Endothelial cell of umbilical vein (primary cell): ENCODE results near the gene TRMO. TPM values are rescaled to one million over a fixed set of nuclear protein-coding genes. Genes with fewer than 3 reads are reported as not detected.

ENCODE experiments used
- Bru-seq: library from RNA; stranded (reverse); fragments of 400-500 nt; gene quantifications from one replicate; lab custom pipeline; 2021; lab: Mats Ljungman, UMichigan
- BruChase-seq, 2 experiments: library from RNA; stranded (reverse); fragments of 400-500 nt; gene quantifications; one replicate each; lab custom pipeline; 2021; lab: Mats Ljungman, UMichigan
- BruUV-seq: library from RNA; stranded (reverse); fragments of 400-500 nt; replicated peaks from 2 replicates; lab custom pipeline; 2021; lab: Mats Ljungman, UMichigan
- CTCF ChIA-PET: fragments of 300-600, 350-600 bp; sonication (Branson Sonifier 250); formaldehyde crosslinking; loops from one replicate; lab custom pipeline; 2021; ENCODE audit warnings: antibody characterized with exemption, inconsistent platforms; lab: Charles Lee
- POLR2A ChIA-PET: fragments of 300-600, 350-600 bp; sonication (Branson Sonifier 250); formaldehyde crosslinking; loops from one replicate; lab custom pipeline; 2021; ENCODE audit warnings: antibody characterized with exemption, inconsistent platforms; lab: Charles Lee
- DNase-seq: peaks from one replicate; pipeline ENCODE4 v3.0.0-alpha.2; 2011; ENCODE audit warnings: low read depth, low spot score
- FAIRE-seq: peaks from 2 replicates; lab custom pipeline; 2011; peaks lifted over from hg19 to GRCh38; lab: Jason Lieb, UNC
- H2AFZ ChIP-seq: 2 replicates; pipeline ENCODE4 v1.6.0; 2012; ENCODE audit warnings: low read depth, low read length, control low read depth, inconsistent platforms
- H3K27ac ChIP-seq: 2 replicates; pipeline ENCODE4 v1.5.1; 2011; ENCODE audit warnings: low read depth, mild to moderate bottlenecking, control low read depth, low read length, moderate library complexity; ENCODE audit not compliant: insufficient read depth
- H3K27me3 ChIP-seq, 2 experiments: 2 replicates each; pipeline versions ENCODE4 v1.6.0 to v1.6.1; 2011; ENCODE audit warnings: low read length in 2 of 2, mixed read lengths in 1 of 2; ENCODE audit not compliant: control insufficient read depth in 2 of 2, insufficient read depth in 2 of 2
- H3K36me3 ChIP-seq, 2 experiments: 2 replicates in 1 of 2; 3 replicates in 1 of 2; pipeline ENCODE4 v1.5.1; 2011; ENCODE audit warnings: low read length in 2 of 2, mild to moderate bottlenecking in 1 of 2, moderate library complexity in 1 of 2; ENCODE audit not compliant: control insufficient read depth in 2 of 2, insufficient read depth in 2 of 2; ENCODE audit errors: extremely low read depth in 1 of 2
- H3K4me1 ChIP-seq: 3 replicates; pipeline ENCODE4 v1.5.1; 2011; ENCODE audit warnings: mild to moderate bottlenecking, low read length; ENCODE audit not compliant: control insufficient read depth, insufficient read depth; ENCODE audit errors: extremely low read depth
- H3K4me2 ChIP-seq: 2 replicates; pipeline ENCODE4 v1.6.1; 2011; ENCODE audit warnings: low read length, control low read depth, mixed read lengths; ENCODE audit not compliant: insufficient read depth
- H3K4me3 ChIP-seq, 3 experiments: fragments of 200-600 bp in 1 of 3; sonication (generic), shearing (Covaris generic) in 1 of 3; replicated peaks in 1 of 3; 2 replicates each; pipeline ENCODE4 v1.5.1; 2011 to 2016; ENCODE audit warnings: control low read depth in 3 of 3, low read length in 3 of 3, mild to moderate bottlenecking in 2 of 3, inconsistent platforms in 1 of 3, low read depth in 1 of 3, moderate library complexity in 1 of 3; ENCODE audit not compliant: insufficient read depth in 1 of 3
- H3K79me2 ChIP-seq: 2 replicates; pipeline ENCODE4 v1.6.0; 2012; ENCODE audit warnings: low read length, inconsistent platforms; ENCODE audit not compliant: control insufficient read depth, insufficient read depth
- H3K9ac ChIP-seq: replicated peaks from 2 replicates; pipeline ENCODE3; 2011; ENCODE audit warnings: low read length, control low read depth; ENCODE audit not compliant: insufficient read depth; ENCODE audit errors: extremely low read depth
- H3K9me1 ChIP-seq: replicated peaks from 3 replicates; pipeline ENCODE4 v1.6.0; 2011; ENCODE audit warnings: mild to moderate bottlenecking, low read length; ENCODE audit not compliant: control insufficient read depth, insufficient read depth; ENCODE audit errors: extremely low read depth
- H3K9me3 ChIP-seq: replicated peaks from 2 replicates; pipeline ENCODE4 v1.5.1; 2012; ENCODE audit warnings: low read length, inconsistent platforms; ENCODE audit not compliant: control insufficient read depth, insufficient read depth
- H4K20me1 ChIP-seq: replicated peaks from 2 replicates; pipeline ENCODE3; 2011; ENCODE audit warnings: mild to moderate bottlenecking, low read length; ENCODE audit not compliant: control insufficient read depth, insufficient read depth; ENCODE audit errors: extremely low read depth
- CTCF ChIP-seq, 2 donors: IDR thresholded peaks; 1 replicate in 1 of 2; 2 replicates in 1 of 2; pipeline ENCODE4 v1.5.1; 2011; ENCODE audit warnings: low read length in 2 of 2, mild to moderate bottlenecking in 2 of 2, moderate library complexity in 2 of 2, control low read depth in 1 of 2, inconsistent platforms in 1 of 2, low read depth in 1 of 2; ENCODE audit not compliant: insufficient read depth in 1 of 2; ENCODE audit errors: extremely low read depth in 1 of 2
- EZH2 ChIP-seq: IDR thresholded peaks from 2 replicates; pipeline ENCODE4 v1.6.1; 2012; ENCODE audit warnings: borderline replicate concordance, low read depth, mild to moderate bottlenecking, moderate library complexity, low read length, inconsistent platforms; ENCODE audit not compliant: severe bottlenecking
- FOS ChIP-seq: IDR thresholded peaks from 2 replicates; pipeline ENCODE4 v1.6.1; 2011; ENCODE audit warnings: mild to moderate bottlenecking, low read length, moderate library complexity, borderline replicate concordance; ENCODE audit not compliant: insufficient read depth
- GATA2 ChIP-seq: IDR thresholded peaks from 2 replicates; pipeline ENCODE4 v1.7.0; 2011; ENCODE audit warnings: low read depth, mild to moderate bottlenecking, moderate library complexity, mixed read lengths, low read length; ENCODE audit not compliant: insufficient read length, insufficient read depth
- JUN ChIP-seq: IDR thresholded peaks from 2 replicates; pipeline ENCODE4 v1.6.1; 2011; ENCODE audit warnings: borderline replicate concordance, low read depth; ENCODE audit not compliant: insufficient read length, insufficient read depth
- MAX ChIP-seq: IDR thresholded peaks from 2 replicates; pipeline ENCODE4 v1.6.1; 2011; ENCODE audit not compliant: insufficient read depth, insufficient read length
- MYC ChIP-seq: IDR thresholded peaks from one replicate; pipeline ENCODE4 v1.6.1; 2011; ENCODE audit warnings: mild to moderate bottlenecking, low read depth, low read length
- POLR2A ChIP-seq: IDR thresholded peaks from 2 replicates; pipeline ENCODE4 v1.6.1; 2012; ENCODE audit warnings: low read depth, mild to moderate bottlenecking, control low read depth, low read length
- POLR2AphosphoS5 ChIP-seq: IDR thresholded peaks from 2 replicates; pipeline ENCODE4 v1.6.1; 2012; ENCODE audit warnings: low read depth, mild to moderate bottlenecking, control low read depth, low read length, moderate library complexity; ENCODE audit not compliant: insufficient read depth
- dilution Hi-C: fragments of 300-500 bp; cut with MboI; formaldehyde crosslinking; loops from one replicate; pipeline ENCODE4 v1.15.0; 2019; ENCODE audit warnings: low sequenced_read_pairs; ENCODE audit not compliant: extremely low pct_ligation_motif_present
- intact Hi-C: fragments of 100-400 bp; cut with micrococcal nuclease; formaldehyde crosslinking; loops from one replicate; pipeline ENCODE4 v1.10.0; 2022
- long read RNA-seq: library from polyadenylated mRNA; stranded (forward); transcript quantifications from one replicate; pipeline ENCODE4 v2.0.0, GENCODE V29; 2021
- polyA minus RNA-seq, 3 experiments: library from RNA; depleted of rRNA, polyadenylated mRNA; stranded (reverse); fragments of >200 nt; gene quantifications; 1 replicate in 1 of 3; 2 replicates in 2 of 3; pipeline ENCODE4 v1.2.3, GENCODE V29; 2011
- polyA plus RNA-seq, 4 experiments: library from polyadenylated mRNA; depleted of rRNA in 3 of 4; stranded (reverse) in 3 of 4; unstranded in 1 of 4; fragments of >200 nt; gene quantifications; 2 replicates each; pipeline versions ENCODE4 v1.2.1 to v1.2.3, GENCODE V29; 2011 to 2012; ENCODE audit warnings: missing spikeins in 1 of 4
- total RNA-seq: library from RNA; stranded (reverse); gene quantifications from 2 replicates; pipeline ENCODE4 v1.2.3, GENCODE V29; 2021

The TRMO gene, protein sequence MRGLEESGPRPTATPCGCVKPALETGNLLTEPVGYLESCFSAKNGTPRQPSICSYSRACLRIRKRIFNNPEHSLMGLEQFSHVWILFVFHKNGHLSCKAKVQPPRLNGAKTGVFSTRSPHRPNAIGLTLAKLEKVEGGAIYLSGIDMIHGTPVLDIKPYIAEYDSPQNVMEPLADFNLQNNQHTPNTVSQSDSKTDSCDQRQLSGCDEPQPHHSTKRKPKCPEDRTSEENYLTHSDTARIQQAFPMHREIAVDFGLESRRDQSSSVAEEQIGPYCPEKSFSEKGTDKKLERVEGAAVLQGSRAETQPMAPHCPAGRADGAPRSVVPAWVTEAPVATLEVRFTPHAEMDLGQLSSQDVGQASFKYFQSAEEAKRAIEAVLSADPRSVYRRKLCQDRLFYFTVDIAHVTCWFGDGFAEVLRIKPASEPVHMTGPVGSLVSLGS
- 10.1 and 10.9 TPM in 2 replicates for total RNA-seq
- 10.1 and 11.9 TPM in 2 replicates for polyA plus RNA-seq
- 12.2 and 12.6 TPM in 2 replicates for polyA plus RNA-seq (2011; cell fraction: cytosol; rRNA removed)
- polyA plus RNA-seq (2011; cell fraction: nucleus; rRNA removed): 23.9 and 26.1 TPM in 2 replicates
- 7.7 and 11.0 TPM in 2 replicates for polyA plus RNA-seq (2012)
- 13.1 and 18.7 TPM in 2 replicates for polyA minus RNA-seq
- 13.0 TPM for polyA minus RNA-seq (2011; cell fraction: cytosol; rRNA and poly(A)+ RNA removed)
- polyA minus RNA-seq (2011; cell fraction: nucleus; rRNA and poly(A)+ RNA removed): 18.3 and 20.9 TPM in 2 replicates
- percentile 74 among the genes with signal in this experiment for Bru-seq, nascent RNA
- percentile 61 among the genes with signal in this experiment for BruChase-seq, experiment 1, labeled RNA remaining after a 6-hour chase
- BruChase-seq, experiment 2, labeled RNA remaining after a 2-hour chase: percentile 64 among the genes with signal in this experiment
- long read RNA-seq, transcript TRMO-203 (5 exons, 1,647 nt): major isoform, 6 of 15 reads
- long read RNA-seq, partial matches to known transcripts: 0 of 15 reads
- long read RNA-seq, other reads (novel, unspliced or antisense): 9 of 15 reads

DNA sequence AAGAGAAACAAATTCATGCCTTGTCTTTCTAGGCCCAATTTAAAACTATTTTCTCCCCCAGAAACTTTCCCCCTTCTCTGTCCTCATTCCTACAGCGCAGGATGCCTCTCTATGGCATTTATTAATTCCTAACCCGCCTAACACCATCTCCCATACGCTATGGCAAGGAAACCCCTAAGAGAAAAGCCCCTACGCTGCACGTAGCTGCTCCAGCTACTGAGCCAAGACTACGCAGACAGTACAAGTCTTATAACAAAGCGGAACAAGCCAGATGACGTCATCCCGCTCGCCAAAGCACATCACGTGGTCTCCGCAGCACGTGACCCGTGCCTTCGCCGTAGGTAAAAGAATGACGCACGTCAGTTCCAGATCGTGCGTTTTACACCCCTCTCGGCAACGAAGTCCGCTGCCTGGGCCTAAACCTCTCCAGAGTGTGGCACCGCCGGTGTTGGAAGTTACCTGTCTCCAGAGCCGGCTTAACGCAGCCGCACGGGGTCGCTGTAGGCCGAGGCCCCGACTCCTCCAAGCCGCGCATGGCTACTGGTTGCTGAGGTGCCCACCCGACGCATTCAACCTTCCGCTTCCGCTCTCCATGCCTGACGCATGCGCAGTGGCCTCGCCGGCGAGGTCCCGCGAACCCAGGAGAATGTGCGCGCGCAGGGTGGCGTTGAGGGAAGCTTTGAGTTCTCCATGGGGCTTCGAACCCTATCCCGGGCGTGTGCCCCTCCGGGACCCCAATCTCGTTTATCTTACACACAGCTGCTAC, at the start of gene TRMO:
Gene TRMO (minus strand): TSS at position 542 of the 766 bp plus-strand sequence. CDS start 7 bp downstream, at position 535.
- peak; percentile 100 for TF ChIP-seq MAX
- TF ChIP-seq CTCF (IDR thresholded peaks at IDR 0.05; ENCODE audit: extremely low read depth in 1 of 2, insufficient read depth in 1 of 2, low read depth in 1 of 2, low read length in 2 of 2): peak; percentile 61 to 76
- peak; percentile 48 for TF ChIP-seq FOS
- TF ChIP-seq EZH2: no peak
- peak; percentile 91 for TF ChIP-seq MYC
- TF ChIP-seq JUN: peak; percentile 99
- TF ChIP-seq GATA2: no peak
- TF ChIP-seq POLR2A: peak; percentile 98
- TF ChIP-seq POLR2AphosphoS5: peak; percentile 80
- no peaks in the 10 kb centered on the region for H3K9me1 ChIP-seq
- ChIA-PET CTCF (interaction anchor here (0.6 to 5.5 kb wide), 24 partner anchors 12 to 854 kb away, joined by 3 to 32 read pairs (median 4); partner anchors contain the start of genes ANP32B, NANS, TBC1D2 and XPA), POLR2A (interaction anchor here (0.6 to 1.9 kb wide), 6 partner anchors 24 to 138 kb away, joined by 3 to 5 read pairs (median 4); partner anchors contain the start of genes ANP32B and NANS)
- TSS peak; percentile 96 for BruUV-seq
- H3K79me2 ChIP-seq: no peaks in the 10 kb centered on the region
- peaks cover 11% of the 10 kb centered on the region for H3K4me1 ChIP-seq
- peak within 1 kb of the TSS; percentile 50 for H2AFZ ChIP-seq
- H3K27me3 ChIP-seq: peaks cover 8 to 22% of the 10 kb centered on the region in 2 experiments
- peak within 1 kb of the TSS; percentile 88 for H3K9ac ChIP-seq
- no peaks in the 10 kb centered on the region for H4K20me1 ChIP-seq
- peak within 1 kb of the TSS; percentile 89 for H3K27ac ChIP-seq
- dilution Hi-C loops: no loop called here
- H3K4me2 ChIP-seq: peak within 1 kb of the TSS; percentile 87
- H3K9me3 ChIP-seq: no peaks in the 10 kb centered on the region
- no peaks in the 10 kb centered on the region for H3K36me3 ChIP-seq
- peak within 1 kb of the TSS; percentile 15 to 71 (median 56) for H3K4me3 ChIP-seq
- DNase-seq (peak; percentile 98), FAIRE-seq (peak; percentile 85)
- intact Hi-C loops: loop anchor here (1.0 to 5.0 kb wide), 8 partner anchors 134 to 869 kb away; partner anchors contain the start of genes CORO2A, NANS, NCBP1 and TDRD7
